GM12875 (cell line): ENCODE measurements around the gene RHBDL2.
"Not testable (repeated sequence)": the region's sequence is repeated elsewhere in the genome, so short reads cannot be mapped to it uniquely, and the experiment has no call there.

Experiments used
- H3K4me3 ChIP-seq: one replicate; pipeline ENCODE4 v1.5.1; 2011; ENCODE audit warnings: low read depth, low read length, control low read depth
- CTCF ChIP-seq: IDR thresholded peaks from 2 replicates; pipeline ENCODE4 v1.5.1; 2011; ENCODE audit warnings: low read depth, mild to moderate bottlenecking, control low read depth, inconsistent platforms, low read length, moderate library complexity, borderline replicate concordance; ENCODE audit not compliant: insufficient read depth

The RHBDL2 gene

GRCh38 chr1:38839363-38839762 is 102.3 kb downstream of the RHBDL2 start:
- TF ChIP-seq CTCF: no peak
- no peak overlapping the region for H3K4me3 ChIP-seq

- H3K4me3 ChIP-seq: not testable (repeated sequence)
These were observed 105.3 kb downstream of the RHBDL2 start for GRCh38 chr1:38836316-38836715.
